ENCODE data around the gene FKBP1A. TPM values are rescaled to one million over a fixed set of nuclear protein-coding genes. Genes with fewer than 3 reads are reported as not detected.

FKBP1A gene
- total and polyA plus RNA-seq, 12 donors = 51.7 to 917 (median 137) TPM

DNA sequence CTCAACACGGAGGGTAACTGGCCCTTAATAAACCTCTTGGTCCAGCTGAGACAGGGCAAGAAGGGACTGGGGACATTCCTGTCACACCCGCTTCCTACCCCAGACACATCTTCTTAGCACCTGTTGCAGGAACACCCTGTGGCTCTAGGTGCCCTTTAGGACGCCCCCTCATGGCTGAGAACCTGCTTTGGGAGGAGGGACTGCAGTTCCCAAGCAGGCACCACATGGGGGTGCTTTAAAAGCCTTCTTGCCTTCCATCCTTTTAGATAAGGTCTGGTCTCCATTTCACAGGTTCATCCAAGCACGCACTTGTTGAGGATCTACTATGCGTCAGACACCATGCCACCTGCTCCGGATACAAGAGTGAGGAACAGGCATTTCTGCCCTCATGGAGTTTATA is 47.2 kb upstream of the FKBP1A start:
- Histone ChIP-seq H3K4me3 (no peak overlapping the region), H3K27me3 (no peaks in the 10 kb centered on the region), H3K4me1 (replicated peaks in 1 of 2) (no peaks in the 10 kb centered on the region), H3K27ac (no peak overlapping the region), H3K36me3 (replicated peaks in 1 of 2) (peaks cover 0 to 39% of the 10 kb centered on the region in 2 donors), H3K9me3 (replicated peaks in 1 of 3) (no peaks in the 10 kb centered on the region)
- intact Hi-C loops (cut with DNase I) = loop anchor here in 1 of 2 donors (5.0 kb wide), 1 partner anchor 128 kb away; no protein-coding TSS in a partner anchor
- DNase-seq = no peak
- TF ChIP-seq POLR2A (IDR thresholded peaks at IDR 0.05) = no peak
- TF ChIP-seq, protein P1, sequence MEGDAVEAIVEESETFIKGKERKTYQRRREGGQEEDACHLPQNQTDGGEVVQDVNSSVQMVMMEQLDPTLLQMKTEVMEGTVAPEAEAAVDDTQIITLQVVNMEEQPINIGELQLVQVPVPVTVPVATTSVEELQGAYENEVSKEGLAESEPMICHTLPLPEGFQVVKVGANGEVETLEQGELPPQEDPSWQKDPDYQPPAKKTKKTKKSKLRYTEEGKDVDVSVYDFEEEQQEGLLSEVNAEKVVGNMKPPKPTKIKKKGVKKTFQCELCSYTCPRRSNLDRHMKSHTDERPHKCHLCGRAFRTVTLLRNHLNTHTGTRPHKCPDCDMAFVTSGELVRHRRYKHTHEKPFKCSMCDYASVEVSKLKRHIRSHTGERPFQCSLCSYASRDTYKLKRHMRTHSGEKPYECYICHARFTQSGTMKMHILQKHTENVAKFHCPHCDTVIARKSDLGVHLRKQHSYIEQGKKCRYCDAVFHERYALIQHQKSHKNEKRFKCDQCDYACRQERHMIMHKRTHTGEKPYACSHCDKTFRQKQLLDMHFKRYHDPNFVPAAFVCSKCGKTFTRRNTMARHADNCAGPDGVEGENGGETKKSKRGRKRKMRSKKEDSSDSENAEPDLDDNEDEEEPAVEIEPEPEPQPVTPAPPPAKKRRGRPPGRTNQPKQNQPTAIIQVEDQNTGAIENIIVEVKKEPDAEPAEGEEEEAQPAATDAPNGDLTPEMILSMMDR (IDR thresholded peaks at IDR 0.05) = peak in 1 of 6 experiments; percentile 12
- 80 to 99% (median 85%) methylated on average over 4 to 6 of the region's 6 CpGs for WGBS, 4 donors

DNA sequence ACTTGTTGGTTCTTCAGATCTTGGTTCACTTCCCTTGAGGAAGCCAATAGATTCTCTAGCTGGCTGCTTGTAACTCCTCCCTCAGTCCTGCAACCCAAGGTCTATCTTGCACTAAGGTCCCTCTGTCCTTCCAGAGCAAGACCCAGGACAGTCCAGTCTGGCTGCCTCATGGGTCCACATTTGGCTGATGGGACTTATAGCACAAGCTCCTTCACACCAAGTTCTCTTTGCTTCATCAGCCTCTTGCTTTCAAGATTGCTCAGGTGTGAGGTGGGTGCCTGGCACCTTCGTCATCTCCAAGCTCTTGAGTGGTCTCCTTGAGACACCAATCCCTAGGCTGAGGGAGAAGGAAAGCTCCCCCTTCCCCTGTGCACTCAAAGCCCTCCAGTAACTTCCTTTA is 45.5 kb upstream of the FKBP1A start:
- Histone ChIP-seq H3K36me3 (replicated peaks in 1 of 2) (peaks cover 0 to 22% of the 10 kb centered on the region in 2 donors), H3K4me1 (replicated peaks in 1 of 2) (no peaks in the 10 kb centered on the region), H3K4me3 (no peak overlapping the region), H3K9me3 (replicated peaks in 1 of 3) (no peaks in the 10 kb centered on the region), H3K27ac (no peak overlapping the region), H3K27me3 (no peaks in the 10 kb centered on the region)
- no peak for TF ChIP-seq POLR2A (IDR thresholded peaks at IDR 0.05)
- TF ChIP-seq, protein P1 (IDR thresholded peaks at IDR 0.05) = no peak
- 27 to 47% (median 41%) methylated on average over 1 of the region's 1 CpG; no CpG with 5 or more reads in 1 of the 4 donors for WGBS, 4 donors
- no peak for DNase-seq
- intact Hi-C loops (cut with DNase I) = no loop called here

DNA sequence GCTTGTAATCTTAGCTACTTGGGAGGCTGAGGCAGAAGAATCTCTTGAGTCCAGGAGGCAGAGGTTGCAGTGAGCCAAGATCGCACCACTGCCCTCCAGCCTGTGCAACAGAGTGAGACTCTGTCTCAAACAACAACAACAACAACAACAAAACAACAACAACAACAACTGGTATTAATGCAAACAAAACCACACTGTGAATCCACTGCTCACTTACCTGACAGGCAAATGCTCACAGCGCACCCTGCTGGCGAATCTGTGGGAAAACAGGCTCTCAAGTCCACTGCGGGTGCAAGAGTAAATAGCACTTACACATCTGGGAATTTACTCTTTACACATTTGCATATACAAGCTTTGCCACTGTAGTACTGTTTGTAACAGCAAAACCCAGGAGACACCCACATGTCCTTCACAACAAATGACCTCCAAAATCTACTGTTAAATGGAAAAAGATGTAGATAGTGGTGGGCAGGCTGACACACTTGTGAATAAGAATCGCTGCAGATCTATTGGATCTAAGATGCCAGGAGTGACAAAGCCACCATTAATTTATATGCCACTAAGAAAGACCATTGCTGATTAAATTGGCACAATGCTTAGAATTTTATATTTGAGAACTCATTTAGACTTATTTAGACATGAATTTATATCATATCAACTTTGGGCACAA is 44.5 kb upstream of the FKBP1A start:
- Histone ChIP-seq H3K27ac (no peak overlapping the region), H3K4me1 (replicated peaks in 1 of 2) (no peaks in the 10 kb centered on the region), H3K4me3 (no peak overlapping the region), H3K27me3 (no peaks in the 10 kb centered on the region), H3K9me3 (replicated peaks in 1 of 3) (no peaks in the 10 kb centered on the region), H3K36me3 (replicated peaks in 1 of 2) (peaks cover 0 to 12% of the 10 kb centered on the region in 2 donors)
- DNase-seq = peak; percentile 62 to 88 (median 74)
- intact Hi-C loops (cut with DNase I) = loop anchor here in 1 of 2 donors (2.0 kb wide), 1 partner anchor 125 kb away; no protein-coding TSS in a partner anchor
- 28 to 31% (median 28%) methylated on average over 5 of the region's 5 CpGs for WGBS, 4 donors
- TF ChIP-seq POLR2A (IDR thresholded peaks at IDR 0.05) = no peak
- TF ChIP-seq, protein P1 (IDR thresholded peaks at IDR 0.05) = peak; percentile 74 to 88 (median 85)

DNA sequence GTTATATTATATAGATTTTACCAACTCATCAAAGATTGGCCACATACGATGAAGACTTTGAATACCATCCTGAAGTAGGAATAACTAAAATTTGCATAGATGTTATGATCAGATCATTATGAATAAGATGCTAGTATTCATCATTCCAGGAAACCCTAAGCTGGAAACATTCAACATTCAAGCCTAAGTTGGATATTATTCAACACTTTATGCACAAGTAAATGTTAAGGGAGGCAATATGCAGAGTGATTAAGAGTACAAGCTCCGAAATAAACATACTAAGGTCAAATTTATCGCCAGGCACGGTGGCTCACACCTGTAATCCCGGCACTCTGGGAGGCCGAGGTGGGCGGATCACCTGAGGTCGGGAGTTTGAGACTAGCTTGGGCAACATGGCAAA is 43.4 kb upstream of the FKBP1A start:
- peaks cover 0 to 1% of the 10 kb centered on the region in 2 donors for H3K36me3 ChIP-seq (replicated peaks in 1 of 2)
- WGBS, 4 donors = 84 to 91% (median 87%) methylated on average over 8 of the region's 8 CpGs
- H3K27ac ChIP-seq = no peak overlapping the region
- H3K9me3 ChIP-seq (replicated peaks in 1 of 3) = no peaks in the 10 kb centered on the region
- H3K27me3 ChIP-seq = no peaks in the 10 kb centered on the region
- intact Hi-C loops (cut with DNase I) = loop anchor here in 1 of 2 donors (2.0 kb wide), 1 partner anchor 123 kb away; no protein-coding TSS in a partner anchor
- H3K4me3 ChIP-seq = no peak overlapping the region
- DNase-seq = no peak
- H3K4me1 ChIP-seq (replicated peaks in 1 of 2) = no peaks in the 10 kb centered on the region
- no peak for TF ChIP-seq POLR2A (IDR thresholded peaks at IDR 0.05)

DNA sequence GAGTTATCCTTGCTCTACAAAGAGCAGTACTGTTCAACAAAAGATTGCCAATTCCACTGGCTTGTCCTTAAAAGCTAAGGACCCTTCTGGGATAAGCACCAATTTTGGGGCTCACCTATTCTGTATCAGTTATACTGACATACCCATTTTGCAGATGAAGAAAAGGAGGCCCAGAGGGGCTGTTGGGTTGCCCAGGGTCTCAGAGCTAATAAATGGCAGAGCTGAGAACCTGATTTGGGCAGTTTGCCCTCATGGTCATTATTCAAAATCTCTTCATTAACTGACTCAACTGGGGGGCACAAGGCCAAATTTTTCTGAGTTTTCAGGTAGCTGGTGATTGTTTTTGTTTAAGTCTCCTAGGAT is 42.5 kb upstream of the FKBP1A start:
- no peak overlapping the region for H3K27ac ChIP-seq
- H3K27me3 ChIP-seq = no peaks in the 10 kb centered on the region
- H3K36me3 ChIP-seq (replicated peaks in 1 of 2) = no peaks in the 10 kb centered on the region
- TF ChIP-seq, protein P1 (IDR thresholded peaks at IDR 0.05) = no peak
- TF ChIP-seq POLR2A (IDR thresholded peaks at IDR 0.05) = no peak
- no peaks in the 10 kb centered on the region for H3K4me1 ChIP-seq (replicated peaks in 1 of 2)
- no peaks in the 10 kb centered on the region for H3K9me3 ChIP-seq (replicated peaks in 1 of 3)
- DNase-seq = no peak
- no peak overlapping the region for H3K4me3 ChIP-seq
- intact Hi-C loops (cut with DNase I) = no loop called here

All from adrenal gland (tissue), 12 donors.